Fibroblast of lung (primary cell): ENCODE results near the gene BTF3. TPM values are rescaled to one million over a fixed set of nuclear protein-coding genes. Genes with fewer than 3 reads are reported as not detected.
A peak's percentile ranks its signal among the peaks of the same experiment; 100 is the strongest.

Experiments used
- DNase-seq, 2 donors: peaks; one replicate each; pipeline versions ENCODE4 v3.0.0 to v3.0.0-alpha.2; 2010; ENCODE audit warnings: low read depth in 2 of 2
- H2AFZ ChIP-seq: 2 replicates; pipeline ENCODE4 v1.5.1; 2012; ENCODE audit warnings: low read length, control low read depth, inconsistent platforms
- H3K27ac ChIP-seq: 2 replicates; pipeline ENCODE4 v1.5.1; 2011; ENCODE audit warnings: low read length, control low read depth; ENCODE audit not compliant: insufficient read depth
- H3K27me3 ChIP-seq: 2 replicates; pipeline ENCODE4 v1.5.1; 2011; ENCODE audit warnings: mild to moderate bottlenecking, low read length; ENCODE audit not compliant: control insufficient read depth, insufficient read depth
- H3K36me3 ChIP-seq: 2 replicates; pipeline ENCODE4 v1.5.1; 2011; ENCODE audit warnings: low read length; ENCODE audit not compliant: control insufficient read depth, insufficient read depth
- H3K4me1 ChIP-seq: 2 replicates; pipeline ENCODE4 v1.5.1; 2011; ENCODE audit warnings: low read length; ENCODE audit not compliant: control insufficient read depth, insufficient read depth; ENCODE audit errors: extremely low read depth
- H3K4me2 ChIP-seq: 2 replicates; pipeline ENCODE4 v1.5.1; 2011; ENCODE audit warnings: low read length, control low read depth; ENCODE audit not compliant: insufficient read depth; ENCODE audit errors: extremely low read depth
- H3K4me3 ChIP-seq, 4 experiments: fragments of 200-600 bp in 1 of 4; sonication (generic) in 1 of 4; replicated peaks in 1 of 4; 2 replicates each; pipeline ENCODE4 v1.5.1; 2011 to 2016; ENCODE audit warnings: low read length in 4 of 4, low read depth in 3 of 4, mild to moderate bottlenecking in 3 of 4, control low read depth in 2 of 4, inconsistent platforms in 1 of 4, mixed read lengths in 1 of 4; ENCODE audit not compliant: insufficient read depth in 1 of 4; ENCODE audit errors: control extremely low read depth in 1 of 4
- H3K79me2 ChIP-seq: 2 replicates; pipeline ENCODE4 v1.5.1; 2012; ENCODE audit warnings: mild to moderate bottlenecking, low read length, inconsistent platforms; ENCODE audit not compliant: control insufficient read depth, insufficient read depth
- H3K9ac ChIP-seq: 2 replicates; pipeline ENCODE4 v1.5.1; 2011; ENCODE audit warnings: mild to moderate bottlenecking, low read length, control low read depth; ENCODE audit not compliant: insufficient read depth
- H3K9me3 ChIP-seq: 2 replicates; pipeline ENCODE4 v1.5.1; 2012; ENCODE audit warnings: low read depth, low read length; ENCODE audit not compliant: control insufficient read depth, insufficient read depth
- H4K20me1 ChIP-seq: 2 replicates; pipeline ENCODE4 v1.5.1; 2011; ENCODE audit warnings: low read length; ENCODE audit not compliant: control insufficient read depth, insufficient read depth; ENCODE audit errors: extremely low read depth
- CTCF ChIP-seq, 2 donors: IDR thresholded peaks in 1 of 2; conservative IDR thresholded peaks in 1 of 2; 1 replicate in 1 of 2; 2 replicates in 1 of 2; pipeline ENCODE4 v1.5.1; 2011 to 2012; ENCODE audit warnings: low read length in 2 of 2, control low read depth in 1 of 2, inconsistent platforms in 1 of 2, low read depth in 1 of 2, mild to moderate bottlenecking in 1 of 2
- EZH2 ChIP-seq: IDR thresholded peaks from 2 replicates; pipeline ENCODE4 v1.5.1; 2012; ENCODE audit warnings: low read length, control low read depth, mild to moderate bottlenecking; ENCODE audit errors: missing control alignments
- polyA plus RNA-seq, 2 donors: library from polyadenylated mRNA; depleted of rRNA in 1 of 2; stranded (reverse) in 1 of 2; unstranded in 1 of 2; fragments of >200 nt; gene quantifications; 2 replicates each; pipeline ENCODE4 v1.2.1, GENCODE V29; 2011 to 2012; ENCODE audit warnings: missing spikeins in 1 of 2
- total RNA-seq: library from RNA; depleted of rRNA; stranded (reverse); fragments of >200 nt; gene quantifications from 2 replicates; pipeline ENCODE4 v1.2.1, GENCODE V29; 2014

The BTF3 gene
- total and polyA plus RNA-seq, 2 donors (not counting 1 experiment from before 2014, with no cell fraction given) = 207 to 647 TPM

DNA sequence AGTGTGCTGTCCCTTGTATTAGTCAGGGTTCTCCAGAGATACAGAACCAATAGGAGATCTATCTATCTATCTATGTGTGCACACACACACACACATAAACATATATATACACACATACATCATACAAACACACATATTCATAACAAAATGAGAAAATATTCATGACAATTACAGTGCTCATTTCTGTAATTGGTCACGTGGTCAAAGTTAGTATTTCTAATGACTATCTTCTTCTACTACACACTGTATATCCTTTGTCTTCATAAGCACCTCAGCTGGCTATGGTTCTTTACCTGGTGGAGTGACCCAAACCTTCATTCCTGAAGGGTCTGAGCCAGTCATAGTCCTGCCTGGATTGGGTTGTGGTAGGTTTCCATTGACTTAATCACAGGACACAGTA, 17.7 kb upstream of the BTF3 start:
- DNase-seq = no peak
- no peaks in the 10 kb centered on the region for H4K20me1 ChIP-seq
- no peak overlapping the region for H2AFZ ChIP-seq
- H3K79me2 ChIP-seq = no peaks in the 10 kb centered on the region
- H3K4me3 ChIP-seq = no peak overlapping the region
- no peak overlapping the region for H3K27ac ChIP-seq
- no peak for TF ChIP-seq EZH2
- no peak for TF ChIP-seq CTCF (conservative IDR thresholded peaks at IDR 0.05 in 1 of 2, IDR thresholded peaks at IDR 0.05 in 1 of 2; ENCODE audit: low read depth in 1 of 2, low read length in 2 of 2)
- H3K4me2 ChIP-seq = no peak overlapping the region
- H3K9ac ChIP-seq = no peak overlapping the region
- H3K4me1 ChIP-seq = no peaks in the 10 kb centered on the region
- no peaks in the 10 kb centered on the region for H3K36me3 ChIP-seq
- peaks cover 13% of the 10 kb centered on the region for H3K27me3 ChIP-seq
- no peaks in the 10 kb centered on the region for H3K9me3 ChIP-seq

DNA sequence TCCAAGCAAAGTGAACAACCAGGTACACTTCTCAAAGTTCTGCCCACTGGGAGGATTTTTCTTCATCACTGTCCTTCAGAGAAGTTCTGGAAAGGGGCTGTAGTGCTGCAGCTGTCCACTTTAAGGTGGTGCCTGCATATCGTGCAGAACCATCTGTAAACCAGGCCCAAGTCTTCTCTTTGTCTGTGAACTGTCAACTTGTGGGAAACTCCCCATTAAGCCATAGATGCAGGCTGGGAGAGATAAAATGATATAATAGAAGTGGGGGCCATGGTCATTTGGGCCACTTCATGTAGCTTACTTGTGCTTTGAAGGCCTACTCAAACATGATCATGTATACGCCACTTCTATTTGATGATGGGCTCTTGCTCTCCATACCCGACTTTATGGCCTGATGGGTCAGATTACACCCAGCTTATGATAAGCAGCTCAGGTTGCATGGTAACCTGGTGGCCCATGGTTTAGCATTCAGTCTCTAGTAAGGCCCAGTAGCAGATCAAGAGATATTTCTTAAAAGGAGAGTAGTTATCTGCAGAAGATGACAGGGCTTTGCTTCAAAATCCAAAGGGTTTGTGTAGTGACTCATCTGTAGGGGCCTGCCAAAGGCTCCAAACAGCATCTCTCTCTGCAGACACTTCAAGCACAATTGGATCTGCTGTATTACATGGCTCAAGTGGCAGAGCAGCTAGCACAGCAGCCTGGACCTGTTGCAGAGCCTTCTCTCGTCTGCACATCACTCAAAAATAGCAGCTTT, 15.7 kb upstream of the BTF3 start:
- no peak for TF ChIP-seq EZH2
- TF ChIP-seq CTCF (conservative IDR thresholded peaks at IDR 0.05 in 1 of 2, IDR thresholded peaks at IDR 0.05 in 1 of 2; ENCODE audit: low read depth in 1 of 2, low read length in 2 of 2) = no peak
- H3K4me3 ChIP-seq = no peak overlapping the region
- H3K27me3 ChIP-seq = peaks cover 9% of the 10 kb centered on the region
- H3K36me3 ChIP-seq = no peaks in the 10 kb centered on the region
- no peak overlapping the region for H2AFZ ChIP-seq
- peak; percentile 58 to 84 for DNase-seq
- H3K27ac ChIP-seq = no peak overlapping the region
- no peaks in the 10 kb centered on the region for H4K20me1 ChIP-seq
- H3K4me2 ChIP-seq = no peak overlapping the region
- H3K9me3 ChIP-seq = no peaks in the 10 kb centered on the region
- no peak overlapping the region for H3K9ac ChIP-seq
- H3K79me2 ChIP-seq = no peaks in the 10 kb centered on the region
- H3K4me1 ChIP-seq = no peaks in the 10 kb centered on the region

GRCh38 chr5:73483676-73484075, 14.6 kb upstream of the BTF3 start:
- Histone ChIP-seq H3K9ac (no peak overlapping the region), H3K27ac (no peak overlapping the region), H3K27me3 (peaks cover 9% of the 10 kb centered on the region), H3K4me1 (no peaks in the 10 kb centered on the region), H3K79me2 (no peaks in the 10 kb centered on the region), H3K36me3 (no peaks in the 10 kb centered on the region), H3K9me3 (no peaks in the 10 kb centered on the region), H3K4me3 (no peak overlapping the region), H3K4me2 (no peak overlapping the region), H2AFZ (no peak overlapping the region), H4K20me1 (no peaks in the 10 kb centered on the region)
- TF ChIP-seq EZH2 (no peak), CTCF (conservative IDR thresholded peaks at IDR 0.05 in 1 of 2, IDR thresholded peaks at IDR 0.05 in 1 of 2; ENCODE audit: low read depth in 1 of 2, low read length in 2 of 2) (no peak)
- no peak for DNase-seq
